Kidney (tissue), 14 donors: Measurements from ENCODE around the gene SLC5A10. TPM values are rescaled to one million over a fixed set of nuclear protein-coding genes. Genes with fewer than 3 reads are reported as not detected.

Source experiments
- DNase-seq, 5 donors: peaks; one replicate each; pipeline ENCODE4 v3.0.0-alpha.2; 2013 to 2020
- FAIRE-seq: peaks from 2 replicates; lab custom pipeline; 2012; peaks lifted over from hg19 to GRCh38; lab: Jason Lieb, UNC
- H3K27ac ChIP-seq, 2 donors: one replicate each; pipeline ENCODE4 v1.7.0; 2013; ENCODE audit warnings: low read depth in 2 of 2, low read length in 2 of 2, inconsistent platforms in 1 of 2
- H3K27me3 ChIP-seq: one replicate; pipeline ENCODE4 v1.7.1; 2013; ENCODE audit warnings: low read length, inconsistent platforms; ENCODE audit not compliant: control insufficient read depth, insufficient read depth
- H3K36me3 ChIP-seq, 3 donors: one replicate each; pipeline versions ENCODE4 v1.7.0 to v1.7.1; 2013; ENCODE audit warnings: low read length in 3 of 3, control low read depth in 1 of 3, inconsistent platforms in 1 of 3; ENCODE audit not compliant: insufficient read depth in 3 of 3, control insufficient read depth in 2 of 3
- H3K4me1 ChIP-seq, 3 donors: one replicate each; pipeline versions ENCODE4 v1.7.0 to v1.7.1; 2013; ENCODE audit warnings: low read length in 3 of 3, inconsistent platforms in 1 of 3, low read depth in 1 of 3; ENCODE audit not compliant: control insufficient read depth in 2 of 3, insufficient read depth in 2 of 3
- H3K4me3 ChIP-seq, 3 donors: one replicate each; pipeline versions ENCODE4 v1.7.0 to v1.8.1; 2013; ENCODE audit warnings: low read length in 3 of 3, control low read depth in 1 of 3, inconsistent platforms in 1 of 3
- H3K9ac ChIP-seq, 3 donors: one replicate each; pipeline versions ENCODE4 v1.7.0 to v1.7.1; 2013; ENCODE audit warnings: low read length in 3 of 3, control low read depth in 1 of 3, inconsistent platforms in 1 of 3
- H3K9me3 ChIP-seq, 3 donors: one replicate each; pipeline versions ENCODE4 v1.7.0 to v1.7.1; 2013; ENCODE audit warnings: low read length in 3 of 3, control low read depth in 1 of 3, inconsistent platforms in 1 of 3; ENCODE audit not compliant: control insufficient read depth in 2 of 3, insufficient read depth in 1 of 3
- CTCF ChIP-seq: IDR thresholded peaks from 3 replicates; pipeline ENCODE4 v1.5.1; 2012; ENCODE audit warnings: mild to moderate bottlenecking, moderate library complexity, borderline replicate concordance; ENCODE audit not compliant: insufficient read depth; ENCODE audit errors: extremely low read depth
- intact Hi-C: fragments of 100-400 bp; cut with DNase I; formaldehyde crosslinking; loops from one replicate; pipeline ENCODE4 v1.11.1; 2022
- polyA plus RNA-seq: library from polyadenylated mRNA; stranded (reverse); fragments of 350-450 nt; fragmentation: Illumina TruSeq; extraction: RNeasy Lipid Tissue Mini Kit (QIAGEN cat#74804); gene quantifications from one replicate; pipeline ENCODE4 v1.2.3, GENCODE V29; 2014; ENCODE audit warnings: low read depth, low replicate concordance; ENCODE audit not compliant: insufficient read depth
- total RNA-seq: library from RNA; stranded (reverse); fragmentation: NEBNext Ultra II Directional; extraction: Animal tissue kit (Norgen Biotek cat#: 25700); gene quantifications from one replicate; pipeline ENCODE4 v1.2.1, GENCODE V29; 2021
- donor health status: control.
- donor health status: control.
- donor health status: control.
- donor health status: control.
- donor health status: control.
- donor health status: DM: yes; HTN: yes; CAD: no.
- donor health status: Normal renal cell carcinoma (clear cell type).

SLC5A10 gene
- total and polyA plus RNA-seq, 2 donors from 2014 or later = 9.7 to 16.5 TPM

- FAIRE-seq (no peak), DNase-seq (no peak)
- Histone ChIP-seq H3K9ac (no peak overlapping the region), H3K4me1 (no peaks in the 10 kb centered on the region), H3K36me3 (peaks cover 10 to 22% (median 14%) of the 10 kb centered on the region in 3 donors), H3K9me3 (no peaks in the 10 kb centered on the region), H3K27ac (no peak overlapping the region), H3K4me3 (no peak overlapping the region), H3K27me3 (no peaks in the 10 kb centered on the region)
- TF ChIP-seq CTCF = no peak
- intact Hi-C loops = no loop called here
Observed at GRCh38 chr17:18928628-18929125, 23.3 kb upstream of the SLC5A10 start.

GRCh38 chr17:18932360-18933055 is 19.5 kb upstream of the SLC5A10 start:
- FAIRE-seq = no peak
- no peaks in the 10 kb centered on the region for H3K4me1 ChIP-seq
- intact Hi-C loops = no loop called here
- peaks cover 7 to 13% (median 8%) of the 10 kb centered on the region in 3 donors for H3K36me3 ChIP-seq
- no peak overlapping the region for H3K4me3 ChIP-seq
- no peaks in the 10 kb centered on the region for H3K9me3 ChIP-seq
- no peak overlapping the region for H3K9ac ChIP-seq
- H3K27me3 ChIP-seq = no peaks in the 10 kb centered on the region
- no peak for TF ChIP-seq CTCF
- DNase-seq = no peak
- H3K27ac ChIP-seq = no peak overlapping the region

GRCh38 chr17:18933102-18934058 is 18.6 kb upstream of the SLC5A10 start:
- no peak for FAIRE-seq
- DNase-seq = no peak
- Histone ChIP-seq H3K36me3 (peaks cover 7 to 11% (median 8%) of the 10 kb centered on the region in 3 donors), H3K4me1 (no peaks in the 10 kb centered on the region), H3K27me3 (no peaks in the 10 kb centered on the region), H3K4me3 (no peak overlapping the region), H3K9ac (no peak overlapping the region), H3K9me3 (no peaks in the 10 kb centered on the region), H3K27ac (no peak overlapping the region)
- intact Hi-C loops = no loop called here
- TF ChIP-seq CTCF = no peak
